Fibroblast of villous mesenchyme (primary cell): ENCODE measurements around the gene ZDHHC9. TPM values are rescaled to one million over a fixed set of nuclear protein-coding genes. Genes with fewer than 3 reads are reported as not detected.
"Not testable (repeated sequence)": the region's sequence is repeated elsewhere in the genome, so short reads cannot be mapped to it uniquely, and the experiment has no call there.

Experiments
- DNase-seq: peaks from one replicate; pipeline ENCODE4 v3.0.0-alpha.2; 2010; ENCODE audit warnings: low read depth
- H3K4me3 ChIP-seq: 2 replicates; pipeline ENCODE4 v1.5.1; 2011; ENCODE audit warnings: low read depth, mild to moderate bottlenecking, low read length
- CTCF ChIP-seq: IDR thresholded peaks from 2 replicates; pipeline ENCODE4 v1.5.1; 2012; ENCODE audit warnings: low read depth, mild to moderate bottlenecking, low read length; ENCODE audit not compliant: insufficient read depth
- total RNA-seq: library from RNA; depleted of rRNA; stranded (reverse); fragments of >200 nt; gene quantifications from 2 replicates; pipeline ENCODE4 v1.2.3, GENCODE V29; 2012

ZDHHC9 gene
- 15.8 and 22.0 TPM in 2 replicates for total RNA-seq

- peak; percentile 86 for DNase-seq
- no peak for TF ChIP-seq CTCF
- H3K4me3 ChIP-seq = peak within 1 kb of the TSS; percentile 74
Measured at GRCh38 chrX:129843459-129844306, at the start of gene ZDHHC9. TSS of gene ZDHHC9 (minus strand) at chrX:129843886. CDS start at chrX:129841945, 1,941 bp downstream.

- no peak for TF ChIP-seq CTCF
- no peak for DNase-seq
- H3K4me3 ChIP-seq = no peak overlapping the region
Measured at GRCh38 chrX:129877401-129877800, 33.7 kb upstream of the ZDHHC9 start.

- TF ChIP-seq CTCF = no peak
- no peak overlapping the region for H3K4me3 ChIP-seq
- peak; percentile 2 for DNase-seq
Measured at GRCh38 chrX:129876771-129877305, 33.2 kb upstream of the ZDHHC9 start.

- H3K4me3 ChIP-seq = no peak overlapping the region
- DNase-seq = peak; percentile 44
Measured at GRCh38 chrX:129875669-129876068, 32.0 kb upstream of the ZDHHC9 start.

GRCh38 chrX:129872524-129872923 is 28.8 kb upstream of the ZDHHC9 start:
- TF ChIP-seq CTCF = no peak
- no peak for DNase-seq
- H3K4me3 ChIP-seq = no peak overlapping the region

More at GRCh38 chrX:129875669-129876068, 32.0 kb upstream of the ZDHHC9 start:
- no peak for TF ChIP-seq CTCF

GRCh38 chrX:129866321-129866720 is 22.6 kb upstream of the ZDHHC9 start:
- DNase-seq, H3K4me3 ChIP-seq: not testable (repeated sequence)

GRCh38 chrX:129859134-129859533 is 15.4 kb upstream of the ZDHHC9 start:
- DNase-seq, H3K4me3 ChIP-seq: not testable (repeated sequence)

- not testable (repeated sequence) for H3K4me3 ChIP-seq, DNase-seq
Measured at GRCh38 chrX:129851825-129852224, 8.1 kb upstream of the ZDHHC9 start.
